HepG2 (cell line): ENCODE data around the gene COX6A2. TPM values are rescaled to one million over a fixed set of nuclear protein-coding genes. Genes with fewer than 3 reads are reported as not detected.

Experiments used
- ADNP ChIP-seq: sonication (generic); formaldehyde crosslinking; IDR thresholded peaks from 2 replicates; pipeline ENCODE4 v1.4.0; 2020; ENCODE audit warnings: missing genetic modification reagents
- FOXO4 ChIP-seq: sonication (generic); formaldehyde crosslinking; conservative IDR thresholded peaks from 2 replicates; pipeline ENCODE4 v1.8.1; 2023; ENCODE audit warnings: missing genetic modification reagents
- KDM6A ChIP-seq: IDR thresholded peaks from 2 replicates; pipeline ENCODE4 v1.6.1; 2016; ENCODE audit warnings: low read depth
- KLF15 ChIP-seq: sonication (generic); formaldehyde crosslinking; IDR thresholded peaks from 2 replicates; pipeline ENCODE4 v1.8.1; 2023; ENCODE audit warnings: borderline replicate concordance, mild to moderate bottlenecking, inconsistent platforms, missing genetic modification reagents, mixed read lengths
- NBN ChIP-seq: fragments of 450-650 bp; conservative IDR thresholded peaks from 2 replicates; pipeline ENCODE4 v1.6.1; 2017
- NCOA1 ChIP-seq: sonication (generic); formaldehyde crosslinking; IDR thresholded peaks from 2 replicates; pipeline ENCODE4 v1.9.0; 2021; ENCODE audit warnings: missing genetic modification reagents
- NFIB ChIP-seq: sonication (generic); formaldehyde crosslinking; IDR thresholded peaks from 2 replicates; pipeline ENCODE4 v1.9.0; 2021; ENCODE audit warnings: missing genetic modification reagents, mild to moderate bottlenecking, borderline replicate concordance
- POLR2A ChIP-seq, 2 experiments: IDR thresholded peaks; 2 replicates each; pipeline ENCODE4 v1.6.1; 2011; ENCODE audit warnings: low read depth in 2 of 2, low read length in 2 of 2, mild to moderate bottlenecking in 1 of 2, moderate library complexity in 1 of 2; ENCODE audit not compliant: insufficient read depth in 1 of 2
- RARG ChIP-seq: sonication (generic); formaldehyde crosslinking; IDR thresholded peaks from 2 replicates; pipeline ENCODE4 v1.4.0; 2020; ENCODE audit warnings: low read depth, mild to moderate bottlenecking, missing genetic modification reagents
- STAT5B ChIP-seq: sonication (generic); formaldehyde crosslinking; IDR thresholded peaks from 2 replicates; pipeline ENCODE4 v1.4.0; 2020; ENCODE audit warnings: missing genetic modification reagents
- ZFP36L1 ChIP-seq: sonication (generic); formaldehyde crosslinking; IDR thresholded peaks from 2 replicates; pipeline ENCODE4 v1.8.0; 2022; ENCODE audit warnings: mild to moderate bottlenecking, missing genetic modification reagents, moderate library complexity
- ZNF232 ChIP-seq: sonication (generic); formaldehyde crosslinking; IDR thresholded peaks from 2 replicates; pipeline ENCODE4 v1.4.0; 2020; ENCODE audit warnings: missing genetic modification reagents, borderline replicate concordance
- ZNF33B ChIP-seq: sonication (generic); formaldehyde crosslinking; IDR thresholded peaks from 2 replicates; pipeline ENCODE4 v1.5.1; 2020; ENCODE audit warnings: mild to moderate bottlenecking, missing genetic modification reagents
- ZNF660 ChIP-seq: sonication (generic); formaldehyde crosslinking; IDR thresholded peaks from 2 replicates; pipeline ENCODE4 v1.5.1; 2020; ENCODE audit warnings: mild to moderate bottlenecking, low read depth, missing genetic modification reagents, borderline replicate concordance
- ZNF788 ChIP-seq: sonication (generic); formaldehyde crosslinking; IDR thresholded peaks from 2 replicates; pipeline ENCODE4 v1.5.0; 2020; ENCODE audit warnings: mild to moderate bottlenecking, missing genetic modification reagents, borderline replicate concordance
- ZUFSP ChIP-seq: sonication (generic); formaldehyde crosslinking; IDR thresholded peaks from 2 replicates; pipeline ENCODE4 v1.9.0; 2021; ENCODE audit warnings: missing genetic modification reagents, mild to moderate bottlenecking, borderline replicate concordance
- polyA plus RNA-seq, 8 experiments: library from polyadenylated mRNA; depleted of rRNA in 3 of 8; stranded (reverse) in 7 of 8; unstranded in 1 of 8; fragments of >200 nt; fragmentation: Illumina TruSeq in 4 of 8; extraction: Trizol in 4 of 8; gene quantifications; 2 replicates each; pipeline versions ENCODE4 v1.2.1 to v1.2.3, GENCODE V29; 2011 to 2016; ENCODE audit warnings: low read depth in 4 of 8, missing spikeins in 1 of 8, mixed read lengths in 1 of 8; ENCODE audit not compliant: insufficient read depth in 1 of 8
- total RNA-seq, 5 experiments: library from RNA; depleted of rRNA; stranded (reverse); fragments of >200 nt; fragmentation: Illumina TruSeq; extraction: Trizol; gene quantifications; 2 replicates each; pipeline ENCODE4 v1.2.3, GENCODE V29; 2016; ENCODE audit warnings: low read depth in 1 of 5
- TF ChIP-seq, protein P1 (sequence below): sonication (generic); formaldehyde crosslinking; IDR thresholded peaks from 2 replicates; pipeline ENCODE4 v1.4.0; 2020; ENCODE audit warnings: missing genetic modification reagents, borderline replicate concordance
- TF ChIP-seq, protein P2 (sequence below): IDR thresholded peaks from 2 replicates; pipeline ENCODE4 v1.6.1; 2012; ENCODE audit warnings: inconsistent platforms
- TF ChIP-seq, protein P3 (sequence below): sonication (generic); formaldehyde crosslinking; IDR thresholded peaks from 2 replicates; pipeline ENCODE4 v1.5.0; 2020; ENCODE audit warnings: mild to moderate bottlenecking, missing genetic modification reagents
- TF ChIP-seq, protein P4 (sequence below): sonication (generic); formaldehyde crosslinking; IDR thresholded peaks from 2 replicates; pipeline ENCODE4 v1.4.0; 2020; ENCODE audit warnings: missing genetic modification reagents

COX6A2 gene
- total and polyA plus RNA-seq, 2 of the 13 experiments (the other 11 are each of a cell fraction or from before 2014, with no cell fraction given) = not detected

DNA sequence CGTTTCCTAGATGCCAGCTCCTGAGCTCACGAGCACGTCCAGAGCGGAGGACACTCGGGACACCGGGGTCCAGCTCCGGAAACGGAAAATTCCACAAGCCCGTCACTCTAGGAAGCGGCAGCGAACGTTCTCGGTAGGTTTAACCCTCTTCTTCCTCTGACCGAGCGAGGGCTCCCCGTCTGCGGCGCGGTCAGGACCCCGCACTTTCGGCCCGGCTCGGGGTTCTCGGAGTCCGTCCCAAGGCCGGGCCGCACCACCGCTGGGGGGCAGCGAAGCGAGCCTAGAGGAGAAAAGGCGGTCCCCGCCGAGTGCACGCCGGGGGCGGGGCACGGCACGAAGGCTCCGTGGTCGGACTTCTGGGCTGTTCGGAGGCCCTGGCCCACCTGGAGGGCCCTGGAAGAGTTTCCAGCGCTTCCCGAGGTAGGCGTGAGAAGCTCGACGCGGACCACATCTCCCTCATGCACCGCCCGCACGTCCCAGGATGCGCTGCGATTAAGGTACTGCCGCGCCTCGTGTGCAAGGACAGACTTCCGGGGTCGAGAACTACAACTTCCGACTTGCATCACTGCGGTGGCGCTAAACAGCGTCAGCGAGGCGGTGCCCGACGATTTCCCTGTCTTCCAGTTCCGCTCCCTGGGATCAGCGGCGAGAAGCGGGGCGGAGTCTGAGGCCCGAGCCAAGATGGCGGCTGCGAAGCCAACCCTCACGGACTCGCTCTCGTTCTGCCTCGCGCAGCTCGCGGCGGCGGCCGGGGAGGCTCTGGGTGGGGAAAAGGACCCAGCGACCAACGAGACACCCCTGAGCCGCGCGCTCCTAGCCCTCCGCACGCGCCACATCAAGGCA is 30.9 kb upstream of the COX6A2 start, which contains the start of gene ARMC5 (continued):
- TF ChIP-seq NFIB (no peak), ZFP36L1 (CRISPR knock-in tag) (0 out of 2 replicates have a peak, but pooled peaks have one; percentile 95), KLF15 (CRISPR knock-in tag) (peak; percentile 83; the same call in 1 of the 2 replicates), NBN (no peak), RARG (no peak), ZNF660 (CRISPR knock-in tag) (no peak), POLR2A (IDR thresholded peaks at IDR 0.05; ENCODE audit: insufficient read depth in 1 of 2, low read depth in 2 of 2, low read length in 2 of 2) (peak; percentile 87 to 97), STAT5B (CRISPR knock-in tag) (peak; percentile 41; the same call in 1 of the 2 replicates), NCOA1 (CRISPR knock-in tag) (0 out of 2 replicates have a peak, but pooled peaks have one; percentile 15), KDM6A (CRISPR knock-in tag) (no peak), ADNP (CRISPR knock-in tag) (no peak), ZNF232 (peak; percentile 97), FOXO4 (CRISPR knock-in tag) (0 out of 2 replicates have a peak, but pooled peaks have one; percentile 74), ZNF788 (CRISPR knock-in tag) (peak; percentile 16; the same call in 1 of the 2 replicates), ZNF33B (CRISPR knock-in tag) (peak; percentile 96), ZUFSP (no peak)
- TF ChIP-seq, protein P1, sequence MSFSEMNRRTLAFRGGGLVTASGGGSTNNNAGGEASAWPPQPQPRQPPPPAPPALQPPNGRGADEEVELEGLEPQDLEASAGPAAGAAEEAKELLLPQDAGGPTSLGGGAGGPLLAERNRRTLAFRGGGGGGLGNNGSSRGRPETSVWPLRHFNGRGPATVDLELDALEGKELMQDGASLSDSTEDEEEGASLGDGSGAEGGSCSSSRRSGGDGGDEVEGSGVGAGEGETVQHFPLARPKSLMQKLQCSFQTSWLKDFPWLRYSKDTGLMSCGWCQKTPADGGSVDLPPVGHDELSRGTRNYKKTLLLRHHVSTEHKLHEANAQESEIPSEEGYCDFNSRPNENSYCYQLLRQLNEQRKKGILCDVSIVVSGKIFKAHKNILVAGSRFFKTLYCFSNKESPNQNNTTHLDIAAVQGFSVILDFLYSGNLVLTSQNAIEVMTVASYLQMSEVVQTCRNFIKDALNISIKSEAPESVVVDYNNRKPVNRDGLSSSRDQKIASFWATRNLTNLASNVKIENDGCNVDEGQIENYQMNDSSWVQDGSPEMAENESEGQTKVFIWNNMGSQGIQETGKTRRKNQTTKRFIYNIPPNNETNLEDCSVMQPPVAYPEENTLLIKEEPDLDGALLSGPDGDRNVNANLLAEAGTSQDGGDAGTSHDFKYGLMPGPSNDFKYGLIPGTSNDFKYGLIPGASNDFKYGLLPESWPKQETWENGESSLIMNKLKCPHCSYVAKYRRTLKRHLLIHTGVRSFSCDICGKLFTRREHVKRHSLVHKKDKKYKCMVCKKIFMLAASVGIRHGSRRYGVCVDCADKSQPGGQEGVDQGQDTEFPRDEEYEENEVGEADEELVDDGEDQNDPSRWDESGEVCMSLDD = peak; percentile 9
- TF ChIP-seq, protein P2, sequence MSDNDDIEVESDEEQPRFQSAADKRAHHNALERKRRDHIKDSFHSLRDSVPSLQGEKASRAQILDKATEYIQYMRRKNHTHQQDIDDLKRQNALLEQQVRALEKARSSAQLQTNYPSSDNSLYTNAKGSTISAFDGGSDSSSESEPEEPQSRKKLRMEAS = peak; percentile 98
- TF ChIP-seq, protein P3, sequence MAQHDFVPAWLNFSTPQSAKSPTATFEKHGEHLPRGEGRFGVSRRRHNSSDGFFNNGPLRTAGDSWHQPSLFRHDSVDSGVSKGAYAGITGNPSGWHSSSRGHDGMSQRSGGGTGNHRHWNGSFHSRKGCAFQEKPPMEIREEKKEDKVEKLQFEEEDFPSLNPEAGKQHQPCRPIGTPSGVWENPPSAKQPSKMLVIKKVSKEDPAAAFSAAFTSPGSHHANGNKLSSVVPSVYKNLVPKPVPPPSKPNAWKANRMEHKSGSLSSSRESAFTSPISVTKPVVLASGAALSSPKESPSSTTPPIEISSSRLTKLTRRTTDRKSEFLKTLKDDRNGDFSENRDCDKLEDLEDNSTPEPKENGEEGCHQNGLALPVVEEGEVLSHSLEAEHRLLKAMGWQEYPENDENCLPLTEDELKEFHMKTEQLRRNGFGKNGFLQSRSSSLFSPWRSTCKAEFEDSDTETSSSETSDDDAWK (CRISPR knock-in tag) = no peak
- TF ChIP-seq, protein P4, sequence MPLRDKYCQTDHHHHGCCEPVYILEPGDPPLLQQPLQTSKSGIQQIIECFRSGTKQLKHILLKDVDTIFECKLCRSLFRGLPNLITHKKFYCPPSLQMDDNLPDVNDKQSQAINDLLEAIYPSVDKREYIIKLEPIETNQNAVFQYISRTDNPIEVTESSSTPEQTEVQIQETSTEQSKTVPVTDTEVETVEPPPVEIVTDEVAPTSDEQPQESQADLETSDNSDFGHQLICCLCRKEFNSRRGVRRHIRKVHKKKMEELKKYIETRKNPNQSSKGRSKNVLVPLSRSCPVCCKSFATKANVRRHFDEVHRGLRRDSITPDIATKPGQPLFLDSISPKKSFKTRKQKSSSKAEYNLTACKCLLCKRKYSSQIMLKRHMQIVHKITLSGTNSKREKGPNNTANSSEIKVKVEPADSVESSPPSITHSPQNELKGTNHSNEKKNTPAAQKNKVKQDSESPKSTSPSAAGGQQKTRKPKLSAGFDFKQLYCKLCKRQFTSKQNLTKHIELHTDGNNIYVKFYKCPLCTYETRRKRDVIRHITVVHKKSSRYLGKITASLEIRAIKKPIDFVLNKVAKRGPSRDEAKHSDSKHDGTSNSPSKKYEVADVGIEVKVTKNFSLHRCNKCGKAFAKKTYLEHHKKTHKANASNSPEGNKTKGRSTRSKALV = peak; percentile 90; the same call in 1 of the 2 replicates
